RPMI7951 (cell line): ENCODE results near the gene ESPNL. TPM values are rescaled to one million over a fixed set of nuclear protein-coding genes. Genes with fewer than 3 reads are reported as not detected.
"Not testable (repeated sequence)": the region's sequence is repeated elsewhere in the genome, so short reads cannot be mapped to it uniquely, and the experiment has no call there.

Experiments used
- DNase-seq: peaks from one replicate; pipeline ENCODE4 v3.0.0-alpha.2; 2012; ENCODE audit warnings: low read depth
- total RNA-seq: library from RNA; depleted of rRNA; stranded (reverse); fragments of >200 nt; shearing (Covaris generic); gene quantifications from 2 replicates; pipeline ENCODE4 v1.2.3, GENCODE V29; 2014; rRNA removed

The ESPNL gene, protein sequence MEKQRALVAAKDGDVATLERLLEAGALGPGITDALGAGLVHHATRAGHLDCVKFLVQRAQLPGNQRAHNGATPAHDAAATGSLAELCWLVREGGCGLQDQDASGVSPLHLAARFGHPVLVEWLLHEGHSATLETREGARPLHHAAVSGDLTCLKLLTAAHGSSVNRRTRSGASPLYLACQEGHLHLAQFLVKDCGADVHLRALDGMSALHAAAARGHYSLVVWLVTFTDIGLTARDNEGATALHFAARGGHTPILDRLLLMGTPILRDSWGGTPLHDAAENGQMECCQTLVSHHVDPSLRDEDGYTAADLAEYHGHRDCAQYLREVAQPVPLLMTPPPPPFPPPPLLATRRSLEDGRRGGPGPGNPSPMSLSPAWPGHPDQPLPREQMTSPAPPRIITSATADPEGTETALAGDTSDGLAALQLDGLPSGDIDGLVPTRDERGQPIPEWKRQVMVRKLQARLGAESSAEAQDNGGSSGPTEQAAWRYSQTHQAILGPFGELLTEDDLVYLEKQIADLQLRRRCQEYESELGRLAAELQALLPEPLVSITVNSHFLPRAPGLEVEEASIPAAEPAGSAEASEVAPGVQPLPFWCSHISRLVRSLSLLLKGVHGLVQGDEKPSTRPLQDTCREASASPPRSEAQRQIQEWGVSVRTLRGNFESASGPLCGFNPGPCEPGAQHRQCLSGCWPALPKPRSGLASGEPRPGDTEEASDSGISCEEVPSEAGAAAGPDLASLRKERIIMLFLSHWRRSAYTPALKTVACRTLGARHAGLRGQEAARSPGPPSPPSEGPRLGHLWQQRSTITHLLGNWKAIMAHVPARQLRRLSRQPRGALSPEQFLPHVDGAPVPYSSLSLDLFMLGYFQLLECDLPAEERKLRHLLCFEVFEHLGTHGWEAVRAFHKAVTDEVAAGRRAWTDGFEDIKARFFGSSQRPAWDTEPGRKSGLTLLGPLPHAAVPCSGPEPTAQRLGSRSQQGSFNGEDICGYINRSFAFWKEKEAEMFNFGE
- under 0.01 TPM in 1 of 2 replicates, not detected in the other for total RNA-seq

- no peak for DNase-seq
Measured at GRCh38 chr2:238100049-238100820, at the start of gene ESPNL. TSS of gene ESPNL (plus strand) at chr2:238100340. CDS start at chr2:238100420, 80 bp downstream.

DNA sequence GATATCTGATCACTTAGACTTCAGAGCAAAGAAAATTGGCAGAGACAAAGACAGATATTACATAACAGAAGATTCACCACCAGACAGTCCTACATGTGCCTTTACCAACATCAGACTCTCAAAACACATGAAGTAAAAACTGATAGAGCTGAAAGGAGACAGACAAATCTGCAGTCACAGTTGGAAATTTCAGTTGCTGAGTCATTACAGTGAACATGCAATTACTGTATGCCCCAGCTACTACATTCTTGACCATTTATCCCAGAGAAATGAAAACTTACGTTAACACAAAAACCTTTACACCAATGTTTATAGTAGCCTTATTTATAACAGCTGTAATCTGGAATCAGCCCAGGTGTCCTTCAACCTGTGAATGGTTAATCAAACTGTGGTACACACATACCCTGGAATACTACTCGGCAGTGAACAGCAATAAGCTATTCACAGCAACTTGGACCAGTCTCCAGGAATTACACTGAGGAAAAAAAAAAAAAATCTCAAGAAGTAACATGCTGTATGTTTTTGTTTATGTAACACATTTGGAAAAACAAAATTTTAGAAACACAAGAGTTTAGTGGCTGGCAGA, 46.9 kb upstream of the ESPNL start:
- peak; percentile 13 for DNase-seq

DNA sequence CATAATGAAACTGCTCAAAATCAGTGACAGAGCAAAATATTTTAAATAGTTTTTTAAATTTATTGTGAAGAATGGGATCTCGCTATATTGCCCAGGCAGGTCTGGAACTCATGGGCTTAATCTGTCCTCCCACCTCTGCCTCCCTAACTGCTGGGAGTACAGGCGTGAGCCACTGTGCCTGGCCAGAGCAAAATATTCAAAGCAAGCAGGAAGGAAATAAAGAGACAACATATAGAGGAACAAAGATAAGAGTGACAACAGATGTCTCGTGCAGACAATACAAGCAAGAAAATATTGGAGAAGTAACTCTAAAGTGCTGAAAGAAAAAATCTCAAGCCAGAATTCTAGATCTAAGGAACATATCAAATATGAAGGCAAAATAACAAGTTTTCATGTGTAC, 44.3 kb upstream of the ESPNL start:
- no peak for DNase-seq

- DNase-seq = not testable (repeated sequence)
Measured at GRCh38 chr2:238057696-238058575, 42.2 kb upstream of the ESPNL start.

DNA sequence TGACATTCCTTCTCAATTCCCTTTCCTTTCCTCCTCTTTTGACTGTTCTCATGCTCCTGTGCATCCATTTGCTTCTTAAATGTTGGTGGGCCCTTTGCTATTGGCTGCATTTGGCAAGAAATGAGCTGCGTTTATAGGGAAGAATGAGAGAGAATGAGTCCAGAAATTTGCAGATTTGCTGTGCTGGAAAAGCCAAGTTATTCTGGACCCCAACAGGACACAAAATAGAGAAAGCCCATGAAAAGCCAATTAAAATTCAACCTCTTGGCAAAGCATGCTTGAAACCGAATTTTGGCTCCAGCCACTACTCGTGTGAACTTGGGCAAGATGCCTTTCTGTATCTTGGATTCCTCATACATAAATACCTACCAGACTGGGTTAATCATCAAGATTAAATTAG, 40.6 kb upstream of the ESPNL start:
- DNase-seq = no peak

DNA sequence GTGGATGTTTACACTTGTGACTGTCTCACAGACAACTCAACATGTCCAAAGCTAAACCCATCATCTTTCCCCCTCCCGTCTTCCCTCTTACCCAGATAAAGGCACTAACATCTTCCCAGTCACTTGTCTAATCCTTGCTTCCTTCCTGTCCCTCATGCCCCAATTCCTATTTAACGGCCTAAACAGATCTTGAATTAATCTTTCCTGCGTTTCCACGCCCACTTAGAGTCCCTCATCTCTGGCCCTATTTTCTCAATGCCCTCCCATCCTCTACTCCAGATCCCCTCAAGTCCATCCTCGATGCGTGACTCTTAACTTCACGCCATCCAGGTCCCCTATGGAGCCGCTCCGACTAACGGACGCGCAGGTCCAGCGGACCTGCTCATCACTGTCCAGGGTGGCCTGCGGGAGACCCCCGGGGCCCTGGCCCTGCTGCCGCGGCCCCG, 40.0 kb upstream of the ESPNL start:
- DNase-seq = no peak

GRCh38 chr2:238060542-238061314, 39.4 kb upstream of the ESPNL start, which contains the start of gene SCLY:
TSS of gene SCLY (plus strand) at chr2:238061001. CDS start at chr2:238061055, 54 bp downstream.
- peak; percentile 97 for DNase-seq

GRCh38 chr2:238061315-238062202, 38.6 kb upstream of the ESPNL start:
- DNase-seq = peak; percentile 52

DNA sequence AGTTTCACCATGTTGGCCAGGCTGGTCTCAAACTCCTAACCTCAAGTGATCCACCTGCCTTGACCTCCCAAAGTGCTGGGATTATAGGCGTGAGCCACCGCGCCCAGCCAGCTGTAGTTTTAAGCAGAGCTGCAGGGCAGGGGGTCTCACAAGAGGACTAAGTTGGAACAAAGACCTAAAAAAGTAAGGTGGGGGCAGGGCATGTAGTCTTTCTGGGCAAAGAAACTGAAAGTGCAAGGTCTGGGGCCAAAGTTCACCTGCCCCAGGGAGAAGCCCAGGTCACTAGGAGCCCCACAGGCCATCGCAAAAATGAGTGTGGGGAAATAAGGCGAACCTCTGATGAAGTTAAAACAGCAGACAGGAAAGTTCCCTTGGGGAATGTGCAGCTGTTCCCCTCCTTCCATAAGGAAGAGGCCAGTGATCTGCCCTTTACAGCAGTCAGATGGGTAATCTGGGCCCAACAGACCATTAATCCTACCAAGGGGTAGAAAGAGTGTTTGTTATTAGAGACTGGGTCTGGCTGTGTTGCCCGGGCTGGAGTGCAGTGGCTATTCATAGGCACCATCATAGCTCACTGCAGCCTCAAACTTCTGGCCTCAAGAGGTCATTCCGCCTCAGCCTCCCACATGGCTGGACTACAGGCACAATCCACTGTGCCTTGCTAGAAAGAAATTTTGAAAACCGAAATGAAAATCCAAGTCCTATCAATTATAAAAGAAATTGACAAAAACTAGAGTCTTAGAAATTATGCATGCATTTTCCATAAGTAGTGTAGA, 36.5 kb upstream of the ESPNL start:
- no peak for DNase-seq

DNA sequence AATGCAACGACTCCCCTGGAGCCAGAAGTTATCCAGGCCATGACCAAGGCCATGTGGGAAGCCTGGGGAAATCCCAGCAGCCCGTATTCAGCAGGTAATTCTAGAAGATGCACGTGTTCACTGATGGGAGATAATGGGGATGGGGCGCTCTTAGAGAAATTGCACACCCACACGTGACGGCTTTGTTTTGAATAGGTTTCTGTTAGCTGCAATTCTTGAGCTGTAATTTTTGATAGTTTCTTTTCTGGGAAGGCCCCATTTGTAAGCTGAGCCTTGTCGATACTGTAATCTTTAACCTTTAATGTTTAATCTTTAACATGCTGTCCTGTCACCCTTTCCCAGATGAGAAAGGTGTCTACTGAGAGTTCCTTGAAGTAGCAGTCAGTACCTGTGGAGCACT, 35.8 kb upstream of the ESPNL start:
- DNase-seq = no peak

DNA sequence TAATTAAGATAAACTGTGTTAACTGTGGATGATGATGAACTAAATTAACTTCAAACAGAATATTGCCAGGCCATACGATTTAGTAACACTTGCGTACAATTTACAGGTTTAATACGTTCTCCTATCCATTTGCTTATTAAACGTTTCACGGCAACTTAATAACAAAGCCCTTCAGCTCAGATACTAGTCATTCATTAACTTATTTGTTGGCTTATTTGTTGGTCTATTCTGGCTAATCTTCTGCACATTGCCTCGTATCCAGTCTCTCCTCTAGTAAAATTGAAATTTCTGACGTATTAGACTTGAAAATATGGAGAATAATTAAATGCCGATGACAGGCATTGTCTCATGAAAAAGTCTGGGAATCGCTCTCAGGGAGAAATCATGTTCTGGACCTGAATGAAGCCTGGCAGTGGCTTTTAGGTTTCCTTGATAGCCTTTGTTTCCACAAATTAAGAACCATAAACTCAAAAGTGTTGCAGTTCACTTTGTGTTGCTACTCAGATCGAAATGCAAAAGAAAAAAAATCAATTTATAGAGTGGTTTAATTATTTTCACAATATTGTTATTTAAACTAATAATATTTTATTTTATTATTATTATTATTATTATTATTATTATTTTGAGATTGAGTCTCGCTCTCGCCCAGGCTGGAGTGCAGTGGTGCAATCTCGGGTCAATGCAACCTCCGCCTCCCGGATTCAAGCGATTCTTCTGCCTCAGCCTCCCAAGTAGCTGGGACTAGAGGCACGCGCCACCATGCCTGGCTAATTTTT, 34.9 kb upstream of the ESPNL start:
- DNase-seq = no peak

GRCh38 chr2:238066218-238066617, 33.9 kb upstream of the ESPNL start:
- no peak for DNase-seq

GRCh38 chr2:238066718-238067117, 33.4 kb upstream of the ESPNL start:
- not testable (repeated sequence) for DNase-seq

GRCh38 chr2:238067939-238068338, 32.2 kb upstream of the ESPNL start:
- DNase-seq = no peak

GRCh38 chr2:238069021-238069709, 31.0 kb upstream of the ESPNL start:
- DNase-seq = no peak

- no peak for DNase-seq
Measured at GRCh38 chr2:238069877-238070276, 30.3 kb upstream of the ESPNL start.
